Mesenchymal stem cell (in vitro differentiated cells and primary cell): ENCODE data around the gene PIMREG.
"Not testable (repeated sequence)": the region's sequence is repeated elsewhere in the genome, so short reads cannot be mapped to it uniquely, and the experiment has no call there.

ENCODE experiments used
- DNase-seq: peaks from one replicate; pipeline ENCODE4 v3.0.0-alpha.2; 2013
- H2AFZ ChIP-seq: one replicate; pipeline ENCODE4 v1.6.1; 2013; ENCODE audit warnings: low read depth, mild to moderate bottlenecking, control low read depth, inconsistent platforms, low read length, moderate library complexity
- H2AK5ac ChIP-seq: 2 replicates; pipeline ENCODE4 v1.6.1; 2013; ENCODE audit warnings: low read length, moderate library complexity, mild to moderate bottlenecking, inconsistent platforms; ENCODE audit not compliant: severe bottlenecking
- H2BK120ac ChIP-seq: one replicate; pipeline ENCODE4 v1.6.1; 2013; ENCODE audit warnings: low read depth, mild to moderate bottlenecking, inconsistent platforms, low read length, moderate library complexity
- H2BK12ac ChIP-seq, 2 experiments: one replicate each; pipeline ENCODE4 v1.6.1; 2013; ENCODE audit warnings: inconsistent platforms in 2 of 2, low read length in 2 of 2, mild to moderate bottlenecking in 2 of 2, moderate library complexity in 2 of 2, control low read depth in 1 of 2
- H2BK15ac ChIP-seq: one replicate; pipeline ENCODE4 v1.6.1; 2013; ENCODE audit warnings: mild to moderate bottlenecking, low read depth, inconsistent platforms; ENCODE audit not compliant: poor library complexity, severe bottlenecking
- H2BK5ac ChIP-seq: 2 replicates; pipeline ENCODE4 v1.6.1; 2013; ENCODE audit warnings: low read depth, mild to moderate bottlenecking, low read length, control low read depth, inconsistent platforms; ENCODE audit not compliant: poor library complexity, severe bottlenecking
- H3K14ac ChIP-seq, 2 experiments: one replicate each; pipeline ENCODE4 v1.6.1; 2013; ENCODE audit warnings: inconsistent platforms in 2 of 2, low read length in 2 of 2, control low read depth in 1 of 2, mild to moderate bottlenecking in 1 of 2, moderate library complexity in 1 of 2
- H3K18ac ChIP-seq, 2 experiments: one replicate each; pipeline ENCODE4 v1.6.1; 2013; ENCODE audit warnings: inconsistent platforms in 2 of 2, low read length in 2 of 2, control low read depth in 1 of 2, low read depth in 1 of 2, mild to moderate bottlenecking in 1 of 2
- H3K23ac ChIP-seq, 2 experiments: one replicate each; pipeline ENCODE4 v1.6.1; 2013; ENCODE audit warnings: inconsistent platforms in 2 of 2, low read length in 2 of 2, mild to moderate bottlenecking in 2 of 2, moderate library complexity in 2 of 2, control low read depth in 1 of 2
- H3K27ac ChIP-seq: 2 replicates; pipeline ENCODE4 v1.5.1; 2013; ENCODE audit warnings: mild to moderate bottlenecking, moderate library complexity, low read length, control low read depth, inconsistent platforms; ENCODE audit not compliant: poor library complexity, severe bottlenecking
- H3K27me3 ChIP-seq, 2 experiments: 2 replicates each; pipeline versions ENCODE4 v1.6.1 to v1.7.0; 2013; ENCODE audit warnings: low read length in 2 of 2, mild to moderate bottlenecking in 2 of 2, moderate library complexity in 2 of 2, control low read depth in 1 of 2, inconsistent platforms in 1 of 2; ENCODE audit not compliant: control insufficient read depth in 1 of 2, insufficient read depth in 1 of 2
- H3K36me3 ChIP-seq, 2 experiments: 2 replicates each; pipeline versions ENCODE4 v1.6.1 to v1.7.0; 2013; ENCODE audit warnings: low read length in 2 of 2, control low read depth in 1 of 2, inconsistent platforms in 1 of 2, low read depth in 1 of 2, mild to moderate bottlenecking in 1 of 2; ENCODE audit not compliant: insufficient read depth in 2 of 2, control insufficient read depth in 1 of 2
- H3K4ac ChIP-seq, 2 experiments: one replicate each; pipeline ENCODE4 v1.6.1; 2013; ENCODE audit warnings: inconsistent platforms in 2 of 2, low read length in 2 of 2, mild to moderate bottlenecking in 2 of 2, moderate library complexity in 2 of 2, control low read depth in 1 of 2, low read depth in 1 of 2
- H3K4me1 ChIP-seq: 2 replicates; pipeline ENCODE4 v1.6.1; 2013; ENCODE audit warnings: low read depth, low read length, control low read depth; ENCODE audit not compliant: control insufficient read depth, insufficient read depth
- H3K4me2 ChIP-seq: 2 replicates; pipeline ENCODE4 v1.6.1; 2013; ENCODE audit warnings: low read length, mild to moderate bottlenecking, inconsistent platforms; ENCODE audit not compliant: poor library complexity, severe bottlenecking
- H3K4me3 ChIP-seq, 2 experiments: 2 replicates each; pipeline versions ENCODE4 v1.5.1 to v1.7.0; 2013; ENCODE audit warnings: low read length in 2 of 2, mild to moderate bottlenecking in 2 of 2, control low read depth in 1 of 2, low read depth in 1 of 2; ENCODE audit not compliant: insufficient read depth in 1 of 2
- H3K79me1 ChIP-seq: replicated peaks from 2 replicates; pipeline ENCODE4 v1.6.1; 2013; ENCODE audit warnings: mild to moderate bottlenecking, control low read depth, low read length, inconsistent platforms; ENCODE audit not compliant: poor library complexity, severe bottlenecking
- H3K9ac ChIP-seq: 2 replicates; pipeline ENCODE4 v1.7.0; 2013; ENCODE audit warnings: mild to moderate bottlenecking, low read length, moderate library complexity
- H3K9me3 ChIP-seq: 2 replicates; pipeline ENCODE4 v1.7.0; 2013; ENCODE audit warnings: mild to moderate bottlenecking, low read length; ENCODE audit not compliant: control insufficient read depth
- H4K8ac ChIP-seq: one replicate; pipeline ENCODE4 v1.6.1; 2013; ENCODE audit warnings: inconsistent platforms, mild to moderate bottlenecking, low read length, moderate library complexity
- H4K91ac ChIP-seq: one replicate; pipeline ENCODE4 v1.6.1; 2013; ENCODE audit warnings: mild to moderate bottlenecking, low read length, inconsistent platforms
- WGBS: methylation state at CpG from one replicate; pipeline ENCODE4 v1.1.7; 2013; ENCODE audit warnings: mixed read lengths; 5-methylcytosine and 5-hydroxymethylcytosine counted together

PIMREG gene

GRCh38 chr17:6482105-6482455 lies 37.8 kb downstream of the PIMREG start:
- WGBS = 92% methylated on average over 6 of the region's 6 CpGs
- Histone ChIP-seq H3K9ac (no peak overlapping the region), H2BK5ac (no peak overlapping the region), H3K27me3 (peaks cover 53 to 55% of the 10 kb centered on the region in 2 experiments), H3K79me1 (no peaks in the 10 kb centered on the region), H3K4me3 (no peak overlapping the region), H2BK15ac (no peak overlapping the region), H4K91ac (no peak overlapping the region), H2AFZ (no peak overlapping the region), H3K4me2 (no peak overlapping the region), H3K14ac (no peak overlapping the region), H3K4me1 (no peaks in the 10 kb centered on the region), H3K4ac (no peak overlapping the region), H3K9me3 (no peaks in the 10 kb centered on the region), H2BK12ac (no peak overlapping the region), H3K18ac (no peak overlapping the region), H4K8ac (no peak overlapping the region), H3K27ac (no peak overlapping the region), H3K36me3 (no peaks in the 10 kb centered on the region), H2AK5ac (no peak overlapping the region), H3K23ac (no peak overlapping the region), H2BK120ac (no peak overlapping the region)
- no peak for DNase-seq

GRCh38 chr17:6482796-6483195 lies 38.5 kb downstream of the PIMREG start:
- H3K4me2 ChIP-seq, H4K91ac ChIP-seq, H3K4me1 ChIP-seq, H2AK5ac ChIP-seq, H2BK120ac ChIP-seq, H3K79me1 ChIP-seq, H2BK5ac ChIP-seq, H2AFZ ChIP-seq, H3K27ac ChIP-seq, H3K4me3 ChIP-seq, H3K18ac ChIP-seq, H3K9me3 ChIP-seq, H3K36me3 ChIP-seq, H3K23ac ChIP-seq, H3K9ac ChIP-seq, H3K4ac ChIP-seq, H2BK12ac ChIP-seq, DNase-seq, H4K8ac ChIP-seq, H2BK15ac ChIP-seq, H3K14ac ChIP-seq: not testable (repeated sequence)
- WGBS = 76% methylated on average over 8 of the region's 10 CpGs
- H3K27me3 ChIP-seq = peaks cover 52 to 55% of the 10 kb centered on the region in 2 experiments

- Histone ChIP-seq H3K14ac (peak overlapping the region in 1 of 2 experiments; percentile 12), H3K18ac (no peak overlapping the region), H2AK5ac (no peak overlapping the region), H3K27me3 (peaks cover 54 to 56% of the 10 kb centered on the region in 2 experiments), H2BK12ac (no peak overlapping the region), H3K23ac (no peak overlapping the region), H3K4me2 (no peak overlapping the region), H3K9ac (no peak overlapping the region), H4K8ac (no peak overlapping the region), H2AFZ (no peak overlapping the region), H4K91ac (no peak overlapping the region), H3K4me1 (no peaks in the 10 kb centered on the region), H3K27ac (no peak overlapping the region), H3K36me3 (no peaks in the 10 kb centered on the region), H2BK120ac (no peak overlapping the region), H3K79me1 (no peaks in the 10 kb centered on the region), H2BK15ac (no peak overlapping the region), H3K4ac (no peak overlapping the region), H2BK5ac (no peak overlapping the region), H3K4me3 (no peak overlapping the region), H3K9me3 (no peaks in the 10 kb centered on the region)
- 89% methylated on average over 15 of the region's 16 CpGs for WGBS
- DNase-seq = no peak
These were observed 39.3 kb downstream of the PIMREG start for GRCh38 chr17:6483507-6483906.

GRCh38 chr17:6485646-6486412 lies 41.6 kb downstream of the PIMREG start:
- Histone ChIP-seq H2BK12ac (no peak overlapping the region), H2BK5ac (no peak overlapping the region), H3K9ac (no peak overlapping the region), H3K4me3 (no peak overlapping the region), H3K27ac (no peak overlapping the region), H3K14ac (no peak overlapping the region), H3K18ac (no peak overlapping the region), H3K23ac (no peak overlapping the region), H2BK15ac (no peak overlapping the region), H3K9me3 (no peaks in the 10 kb centered on the region), H3K4ac (no peak overlapping the region), H3K27me3 (peaks cover 41 to 49% of the 10 kb centered on the region in 2 experiments), H3K4me2 (no peak overlapping the region), H3K4me1 (no peaks in the 10 kb centered on the region), H4K91ac (no peak overlapping the region), H2AFZ (no peak overlapping the region), H4K8ac (no peak overlapping the region), H2AK5ac (no peak overlapping the region), H2BK120ac (no peak overlapping the region), H3K36me3 (no peaks in the 10 kb centered on the region), H3K79me1 (no peaks in the 10 kb centered on the region)
- DNase-seq = no peak
- 73% methylated on average over 5 of the region's 5 CpGs for WGBS
